ENCODE measurements around the gene PLEKHA1. TPM values are rescaled to one million over a fixed set of nuclear protein-coding genes. Genes with fewer than 3 reads are reported as not detected.

Gene PLEKHA1
- total and polyA plus RNA-seq, 2 experiments from 2014 or later: 25.8 to 36.6 TPM

DNA sequence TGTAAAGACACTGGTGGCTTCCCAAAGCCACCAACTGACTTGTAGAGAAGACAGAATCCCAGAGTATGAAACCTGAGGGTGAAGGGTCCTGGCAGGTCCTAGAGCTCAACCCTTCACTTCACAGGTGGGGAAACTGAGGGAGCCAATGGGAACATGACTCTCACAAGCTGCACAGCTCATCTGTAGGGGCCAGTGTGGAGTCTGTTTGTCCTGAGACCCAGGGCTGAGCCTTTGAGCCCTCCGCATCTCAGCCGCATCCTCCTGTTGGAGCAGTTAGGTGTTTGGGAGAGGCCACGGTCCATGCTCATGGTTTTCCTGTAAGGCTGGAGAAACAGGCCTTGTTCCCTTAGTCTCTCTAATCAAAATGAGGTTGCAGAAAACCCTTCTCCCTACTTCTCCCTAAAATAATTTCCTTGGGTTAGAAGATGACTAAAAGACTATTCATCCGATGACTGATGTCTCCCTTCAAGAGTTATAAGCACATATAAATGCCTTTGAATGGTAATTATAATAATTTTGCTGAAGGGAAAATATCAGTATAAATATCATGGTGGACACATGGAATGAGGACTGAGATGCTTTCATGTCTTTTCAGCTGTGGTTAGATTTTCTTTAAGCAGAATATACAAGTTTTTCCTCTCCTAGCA lies 97.1 kb downstream of the PLEKHA1 start:
- Mint-ChIP-seq H3K4me1 (peaks cover 32% of the 10 kb centered on the region), H3K9me3 (no peaks in the 10 kb centered on the region; the same call in 2 of the 3 replicates), H3K36me3 (ENCODE audit: low read depth) (no peaks in the 10 kb centered on the region), H3K27me3 (ENCODE audit: insufficient read depth, low read depth, poor library complexity) (peaks cover 3% of the 10 kb centered on the region), H3K4me3 (no peak overlapping the region), H3K27ac (no peak overlapping the region)
- no peaks in the 10 kb centered on the region; the same call in 1 of the 2 replicates for H4K20me1 ChIP-seq (replicated peaks; ENCODE audit: insufficient read depth)
- H3K79me2 ChIP-seq (replicated peaks; ENCODE audit: insufficient read depth): no peaks in the 10 kb centered on the region
- no peaks in the 10 kb centered on the region for H3K9me2 ChIP-seq (ENCODE audit: insufficient read depth)
- no peak for ATAC-seq
- TF ChIP-seq EZH2phosphoT487 (IDR thresholded peaks at IDR 0.05; ENCODE audit: unreplicated experiment): no peak
- TF ChIP-seq, protein P1, sequence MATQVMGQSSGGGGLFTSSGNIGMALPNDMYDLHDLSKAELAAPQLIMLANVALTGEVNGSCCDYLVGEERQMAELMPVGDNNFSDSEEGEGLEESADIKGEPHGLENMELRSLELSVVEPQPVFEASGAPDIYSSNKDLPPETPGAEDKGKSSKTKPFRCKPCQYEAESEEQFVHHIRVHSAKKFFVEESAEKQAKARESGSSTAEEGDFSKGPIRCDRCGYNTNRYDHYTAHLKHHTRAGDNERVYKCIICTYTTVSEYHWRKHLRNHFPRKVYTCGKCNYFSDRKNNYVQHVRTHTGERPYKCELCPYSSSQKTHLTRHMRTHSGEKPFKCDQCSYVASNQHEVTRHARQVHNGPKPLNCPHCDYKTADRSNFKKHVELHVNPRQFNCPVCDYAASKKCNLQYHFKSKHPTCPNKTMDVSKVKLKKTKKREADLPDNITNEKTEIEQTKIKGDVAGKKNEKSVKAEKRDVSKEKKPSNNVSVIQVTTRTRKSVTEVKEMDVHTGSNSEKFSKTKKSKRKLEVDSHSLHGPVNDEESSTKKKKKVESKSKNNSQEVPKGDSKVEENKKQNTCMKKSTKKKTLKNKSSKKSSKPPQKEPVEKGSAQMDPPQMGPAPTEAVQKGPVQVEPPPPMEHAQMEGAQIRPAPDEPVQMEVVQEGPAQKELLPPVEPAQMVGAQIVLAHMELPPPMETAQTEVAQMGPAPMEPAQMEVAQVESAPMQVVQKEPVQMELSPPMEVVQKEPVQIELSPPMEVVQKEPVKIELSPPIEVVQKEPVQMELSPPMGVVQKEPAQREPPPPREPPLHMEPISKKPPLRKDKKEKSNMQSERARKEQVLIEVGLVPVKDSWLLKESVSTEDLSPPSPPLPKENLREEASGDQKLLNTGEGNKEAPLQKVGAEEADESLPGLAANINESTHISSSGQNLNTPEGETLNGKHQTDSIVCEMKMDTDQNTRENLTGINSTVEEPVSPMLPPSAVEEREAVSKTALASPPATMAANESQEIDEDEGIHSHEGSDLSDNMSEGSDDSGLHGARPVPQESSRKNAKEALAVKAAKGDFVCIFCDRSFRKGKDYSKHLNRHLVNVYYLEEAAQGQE (IDR thresholded peaks at IDR 0.05; ENCODE audit: unreplicated experiment): no peak
- no peak for TF ChIP-seq CREB1 (CRISPR knock-in tag; IDR thresholded peaks at IDR 0.05; ENCODE audit: low read depth)
- no peak for TF ChIP-seq ZNF114 (CRISPR knock-in tag; IDR thresholded peaks at IDR 0.05)
- TF ChIP-seq, protein P2, sequence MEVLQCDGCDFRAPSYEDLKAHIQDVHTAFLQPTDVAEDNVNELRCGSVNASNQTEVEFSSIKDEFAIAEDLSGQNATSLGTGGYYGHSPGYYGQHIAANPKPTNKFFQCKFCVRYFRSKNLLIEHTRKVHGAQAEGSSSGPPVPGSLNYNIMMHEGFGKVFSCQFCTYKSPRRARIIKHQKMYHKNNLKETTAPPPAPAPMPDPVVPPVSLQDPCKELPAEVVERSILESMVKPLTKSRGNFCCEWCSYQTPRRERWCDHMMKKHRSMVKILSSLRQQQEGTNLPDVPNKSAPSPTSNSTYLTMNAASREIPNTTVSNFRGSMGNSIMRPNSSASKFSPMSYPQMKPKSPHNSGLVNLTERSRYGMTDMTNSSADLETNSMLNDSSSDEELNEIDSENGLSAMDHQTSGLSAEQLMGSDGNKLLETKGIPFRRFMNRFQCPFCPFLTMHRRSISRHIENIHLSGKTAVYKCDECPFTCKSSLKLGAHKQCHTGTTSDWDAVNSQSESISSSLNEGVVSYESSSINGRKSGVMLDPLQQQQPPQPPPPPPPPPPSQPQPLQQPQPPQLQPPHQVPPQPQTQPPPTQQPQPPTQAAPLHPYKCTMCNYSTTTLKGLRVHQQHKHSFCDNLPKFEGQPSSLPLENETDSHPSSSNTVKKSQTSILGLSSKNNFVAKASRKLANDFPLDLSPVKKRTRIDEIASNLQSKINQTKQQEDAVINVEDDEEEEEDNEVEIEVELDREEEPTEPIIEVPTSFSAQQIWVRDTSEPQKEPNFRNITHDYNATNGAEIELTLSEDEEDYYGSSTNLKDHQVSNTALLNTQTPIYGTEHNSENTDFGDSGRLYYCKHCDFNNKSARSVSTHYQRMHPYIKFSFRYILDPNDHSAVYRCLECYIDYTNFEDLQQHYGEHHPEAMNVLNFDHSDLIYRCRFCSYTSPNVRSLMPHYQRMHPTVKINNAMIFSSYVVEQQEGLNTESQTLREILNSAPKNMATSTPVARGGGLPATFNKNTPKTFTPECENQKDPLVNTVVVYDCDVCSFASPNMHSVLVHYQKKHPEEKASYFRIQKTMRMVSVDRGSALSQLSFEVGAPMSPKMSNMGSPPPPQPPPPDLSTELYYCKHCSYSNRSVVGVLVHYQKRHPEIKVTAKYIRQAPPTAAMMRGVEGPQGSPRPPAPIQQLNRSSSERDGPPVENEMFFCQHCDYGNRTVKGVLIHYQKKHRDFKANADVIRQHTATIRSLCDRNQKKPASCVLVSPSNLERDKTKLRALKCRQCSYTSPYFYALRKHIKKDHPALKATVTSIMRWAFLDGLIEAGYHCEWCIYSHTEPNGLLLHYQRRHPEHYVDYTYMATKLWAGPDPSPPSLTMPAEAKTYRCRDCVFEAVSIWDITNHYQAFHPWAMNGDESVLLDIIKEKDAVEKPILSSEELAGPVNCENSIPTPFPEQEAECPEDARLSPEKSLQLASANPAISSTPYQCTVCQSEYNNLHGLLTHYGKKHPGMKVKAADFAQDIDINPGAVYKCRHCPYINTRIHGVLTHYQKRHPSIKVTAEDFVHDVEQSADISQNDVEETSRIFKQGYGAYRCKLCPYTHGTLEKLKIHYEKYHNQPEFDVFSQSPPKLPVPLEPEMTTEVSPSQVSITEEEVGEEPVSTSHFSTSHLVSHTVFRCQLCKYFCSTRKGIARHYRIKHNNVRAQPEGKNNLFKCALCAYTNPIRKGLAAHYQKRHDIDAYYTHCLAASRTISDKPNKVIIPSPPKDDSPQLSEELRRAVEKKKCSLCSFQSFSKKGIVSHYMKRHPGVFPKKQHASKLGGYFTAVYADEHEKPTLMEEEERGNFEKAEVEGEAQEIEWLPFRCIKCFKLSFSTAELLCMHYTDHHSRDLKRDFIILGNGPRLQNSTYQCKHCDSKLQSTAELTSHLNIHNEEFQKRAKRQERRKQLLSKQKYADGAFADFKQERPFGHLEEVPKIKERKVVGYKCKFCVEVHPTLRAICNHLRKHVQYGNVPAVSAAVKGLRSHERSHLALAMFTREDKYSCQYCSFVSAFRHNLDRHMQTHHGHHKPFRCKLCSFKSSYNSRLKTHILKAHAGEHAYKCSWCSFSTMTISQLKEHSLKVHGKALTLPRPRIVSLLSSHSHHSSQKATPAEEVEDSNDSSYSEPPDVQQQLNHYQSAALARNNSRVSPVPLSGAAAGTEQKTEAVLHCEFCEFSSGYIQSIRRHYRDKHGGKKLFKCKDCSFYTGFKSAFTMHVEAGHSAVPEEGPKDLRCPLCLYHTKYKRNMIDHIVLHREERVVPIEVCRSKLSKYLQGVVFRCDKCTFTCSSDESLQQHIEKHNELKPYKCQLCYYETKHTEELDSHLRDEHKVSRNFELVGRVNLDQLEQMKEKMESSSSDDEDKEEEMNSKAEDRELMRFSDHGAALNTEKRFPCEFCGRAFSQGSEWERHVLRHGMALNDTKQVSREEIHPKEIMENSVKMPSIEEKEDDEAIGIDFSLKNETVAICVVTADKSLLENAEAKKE (CRISPR knock-in tag; IDR thresholded peaks at IDR 0.05): no peak
- no peak for TF ChIP-seq POLR2AphosphoS5 (IDR thresholded peaks at IDR 0.05; ENCODE audit: low read depth)
- no peak for TF ChIP-seq NANOG (IDR thresholded peaks at IDR 0.05; ENCODE audit: borderline replicate concordance)
- TF ChIP-seq, protein P3, sequence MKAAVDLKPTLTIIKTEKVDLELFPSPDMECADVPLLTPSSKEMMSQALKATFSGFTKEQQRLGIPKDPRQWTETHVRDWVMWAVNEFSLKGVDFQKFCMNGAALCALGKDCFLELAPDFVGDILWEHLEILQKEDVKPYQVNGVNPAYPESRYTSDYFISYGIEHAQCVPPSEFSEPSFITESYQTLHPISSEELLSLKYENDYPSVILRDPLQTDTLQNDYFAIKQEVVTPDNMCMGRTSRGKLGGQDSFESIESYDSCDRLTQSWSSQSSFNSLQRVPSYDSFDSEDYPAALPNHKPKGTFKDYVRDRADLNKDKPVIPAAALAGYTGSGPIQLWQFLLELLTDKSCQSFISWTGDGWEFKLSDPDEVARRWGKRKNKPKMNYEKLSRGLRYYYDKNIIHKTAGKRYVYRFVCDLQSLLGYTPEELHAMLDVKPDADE (IDR thresholded peaks at IDR 0.05): no peak
- no peak for TF ChIP-seq JUNB (IDR thresholded peaks at IDR 0.05; ENCODE audit: unreplicated experiment)
- TF ChIP-seq, protein P4, sequence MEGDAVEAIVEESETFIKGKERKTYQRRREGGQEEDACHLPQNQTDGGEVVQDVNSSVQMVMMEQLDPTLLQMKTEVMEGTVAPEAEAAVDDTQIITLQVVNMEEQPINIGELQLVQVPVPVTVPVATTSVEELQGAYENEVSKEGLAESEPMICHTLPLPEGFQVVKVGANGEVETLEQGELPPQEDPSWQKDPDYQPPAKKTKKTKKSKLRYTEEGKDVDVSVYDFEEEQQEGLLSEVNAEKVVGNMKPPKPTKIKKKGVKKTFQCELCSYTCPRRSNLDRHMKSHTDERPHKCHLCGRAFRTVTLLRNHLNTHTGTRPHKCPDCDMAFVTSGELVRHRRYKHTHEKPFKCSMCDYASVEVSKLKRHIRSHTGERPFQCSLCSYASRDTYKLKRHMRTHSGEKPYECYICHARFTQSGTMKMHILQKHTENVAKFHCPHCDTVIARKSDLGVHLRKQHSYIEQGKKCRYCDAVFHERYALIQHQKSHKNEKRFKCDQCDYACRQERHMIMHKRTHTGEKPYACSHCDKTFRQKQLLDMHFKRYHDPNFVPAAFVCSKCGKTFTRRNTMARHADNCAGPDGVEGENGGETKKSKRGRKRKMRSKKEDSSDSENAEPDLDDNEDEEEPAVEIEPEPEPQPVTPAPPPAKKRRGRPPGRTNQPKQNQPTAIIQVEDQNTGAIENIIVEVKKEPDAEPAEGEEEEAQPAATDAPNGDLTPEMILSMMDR (conservative IDR thresholded peaks at IDR 0.05; ENCODE audit: low read depth in 2 of 2): no peak
- TF ChIP-seq EZH2 (IDR thresholded peaks at IDR 0.05; ENCODE audit: low read depth, unreplicated experiment): no peak
- TF ChIP-seq ZNF331 (CRISPR knock-in tag; IDR thresholded peaks at IDR 0.05; ENCODE audit: low read depth): no peak
- no peak for TF ChIP-seq STAT1 (IDR thresholded peaks at IDR 0.05; ENCODE audit: unreplicated experiment)
- H3K27me3 ChIP-seq (ENCODE audit: insufficient read depth): no peaks in the 10 kb centered on the region
- H3K27ac ChIP-seq (ENCODE audit: low read depth): no peak overlapping the region
- no peak for DNase-seq (ENCODE audit: low spot score)
- no peak overlapping the region for H3K4me2 ChIP-seq
- no peak overlapping the region for H2AFZ ChIP-seq
- H3F3A ChIP-seq (replicated peaks; ENCODE audit: low read depth): 0 out of 2 replicates have a peak, but pooled peaks cover 4% of the 10 kb centered on the region
- H3K4me1 ChIP-seq (ENCODE audit: insufficient read depth): peaks cover 29% of the 10 kb centered on the region
- no peaks in the 10 kb centered on the region for H3K36me3 ChIP-seq (ENCODE audit: insufficient read depth)
- H3K4me3 ChIP-seq: no peak overlapping the region
